ENCODE measurements around the gene B4GALNT4. TPM values are rescaled to one million over a fixed set of nuclear protein-coding genes. Genes with fewer than 3 reads are reported as not detected.
"Not testable (repeated sequence)": the region's sequence is repeated elsewhere in the genome, so short reads cannot be mapped to it uniquely, and the experiment has no call there.

Gene B4GALNT4
- total RNA-seq, 2 donors from 2014 or later = 0.39 TPM; not detected in 1

DNA sequence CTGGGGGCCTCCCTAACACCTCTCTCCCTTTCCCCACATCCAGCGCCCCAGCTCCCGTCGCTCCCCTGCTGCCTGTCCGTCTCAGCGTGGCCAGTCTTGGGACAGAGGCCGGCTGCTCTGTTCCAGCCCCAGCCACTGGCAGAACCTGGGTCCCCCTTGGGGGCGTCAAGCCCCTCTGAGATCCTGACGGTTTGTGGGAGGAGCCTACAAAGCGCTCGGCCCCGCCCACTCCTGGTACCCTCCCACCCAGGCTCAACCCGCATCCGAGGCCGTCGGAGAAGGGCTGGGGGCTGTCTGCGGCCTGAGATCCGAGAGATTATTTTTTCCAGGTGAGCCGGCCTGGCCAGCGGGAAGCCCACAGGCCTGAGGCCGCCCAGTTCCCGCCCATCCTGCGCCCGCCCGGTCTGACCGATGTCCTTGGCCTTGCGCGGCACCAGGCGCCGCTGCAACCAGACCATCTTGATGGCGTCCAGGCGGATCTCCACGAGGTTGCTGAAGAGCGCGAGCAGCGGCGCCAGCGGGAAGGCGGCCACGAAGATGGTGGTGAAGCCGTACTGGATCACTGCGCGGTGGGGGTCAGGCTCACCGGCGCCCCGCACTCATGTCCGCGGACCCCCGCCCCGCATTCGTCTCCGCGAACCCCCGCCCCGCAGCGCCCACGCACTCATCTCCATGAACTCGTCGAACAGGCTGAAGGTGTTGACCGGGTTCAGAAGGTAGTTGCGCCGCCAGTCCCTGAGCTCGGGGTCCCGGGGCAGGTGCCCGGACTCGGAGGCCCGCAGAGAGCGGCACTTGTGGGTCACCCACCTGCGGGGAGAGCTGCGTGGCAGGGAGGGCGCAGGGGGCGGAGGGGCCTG, 51.0 kb downstream of the B4GALNT4 start:
- Histone ChIP-seq H3K27ac (no peak overlapping the region), H3K27me3 (peaks cover 0 to 3% of the 10 kb centered on the region in 2 donors), H3K36me3 (no peaks in the 10 kb centered on the region), H3K4me3 (no peak overlapping the region), H3K9me3 (peaks cover 0 to 2% of the 10 kb centered on the region in 2 donors), H3K4me1 (peaks cover 0 to 23% of the 10 kb centered on the region in 2 donors)
- no peak for DNase-seq (ENCODE audit: low spot score)
- TF ChIP-seq CTCF (IDR thresholded peaks at IDR 0.05) = no peak

GRCh38 chr11:420911-421321, 51.6 kb downstream of the B4GALNT4 start:
- TF ChIP-seq CTCF (IDR thresholded peaks at IDR 0.05) = no peak
- peaks cover 0 to 3% of the 10 kb centered on the region in 2 donors for H3K27me3 ChIP-seq
- DNase-seq (ENCODE audit: low spot score) = no peak

DNA sequence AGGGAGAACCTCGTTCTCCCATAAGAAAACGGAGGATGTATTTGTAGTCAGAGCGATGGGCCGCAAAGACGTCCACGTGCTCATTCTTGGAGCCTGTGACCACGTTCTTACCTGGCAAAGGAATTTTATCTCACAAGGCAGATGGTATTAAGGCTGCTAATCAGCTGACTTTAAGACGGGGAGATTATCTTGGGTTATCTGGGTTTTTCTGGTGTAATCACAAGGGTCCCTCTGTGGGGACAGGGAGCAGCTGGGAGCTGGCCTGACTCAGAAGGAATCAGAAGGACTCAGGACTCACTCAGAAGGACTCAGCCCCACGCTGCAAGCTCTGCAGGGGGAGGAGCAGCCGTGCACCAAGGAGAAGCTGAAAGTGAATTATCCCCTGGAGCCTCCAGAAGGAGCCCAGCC, 53.0 kb downstream of the B4GALNT4 start:
- Histone ChIP-seq H3K36me3 (no peaks in the 10 kb centered on the region), H3K9me3 (peaks cover 0 to 4% of the 10 kb centered on the region in 2 donors), H3K4me3 (no peak overlapping the region), H3K27me3 (peaks cover 0 to 3% of the 10 kb centered on the region in 2 donors), H3K27ac (no peak overlapping the region), H3K4me1 (peaks cover 0 to 5% of the 10 kb centered on the region in 2 donors)
- no peak for TF ChIP-seq CTCF (IDR thresholded peaks at IDR 0.05)
- DNase-seq (ENCODE audit: low spot score) = no peak

More at GRCh38 chr11:420911-421321, 51.6 kb downstream of the B4GALNT4 start:
- no peaks in the 10 kb centered on the region for H3K36me3 ChIP-seq
- H3K4me3 ChIP-seq = no peak overlapping the region
- H3K27ac ChIP-seq = no peak overlapping the region
- H3K4me1 ChIP-seq = peaks cover 0 to 16% of the 10 kb centered on the region in 2 donors
- H3K9me3 ChIP-seq = peaks cover 0 to 4% of the 10 kb centered on the region in 2 donors

GRCh38 chr11:424232-424631, 54.9 kb downstream of the B4GALNT4 start:
- Histone ChIP-seq H3K27me3 (peaks cover 0 to under 1% of the 10 kb centered on the region in 2 donors), H3K4me1 (no peaks in the 10 kb centered on the region), H3K4me3 (no peak overlapping the region), H3K27ac (no peak overlapping the region), H3K36me3 (no peaks in the 10 kb centered on the region), H3K9me3 (peaks cover 0 to 4% of the 10 kb centered on the region in 2 donors)
- no peak for DNase-seq (ENCODE audit: low spot score)
- TF ChIP-seq CTCF (IDR thresholded peaks at IDR 0.05) = no peak

DNA sequence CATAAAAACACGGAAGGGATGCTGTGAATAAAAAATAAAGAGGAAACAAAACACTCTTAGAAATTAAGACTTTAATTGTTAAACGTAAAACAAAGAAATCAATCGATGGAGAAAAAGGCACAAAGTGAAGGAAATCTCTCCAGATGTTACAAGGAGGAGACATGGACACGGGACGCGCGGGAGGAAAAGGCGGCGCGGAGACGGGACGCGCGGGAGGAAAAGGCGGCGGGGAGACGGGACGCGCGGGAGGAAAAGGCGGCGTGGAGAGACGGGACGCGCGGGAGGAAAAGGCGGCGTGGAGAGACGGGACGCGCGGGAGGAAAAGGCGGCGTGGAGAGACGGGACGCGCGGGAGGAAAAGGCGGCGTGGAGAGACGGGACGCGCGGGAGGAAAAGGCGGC, 55.5 kb downstream of the B4GALNT4 start:
- H3K4me3 ChIP-seq; H3K9me3 ChIP-seq; H3K27me3 ChIP-seq; H3K27ac ChIP-seq; DNase-seq (ENCODE audit: low spot score); H3K36me3 ChIP-seq; H3K4me1 ChIP-seq: not testable (repeated sequence)

GRCh38 chr11:425301-425700, 56.0 kb downstream of the B4GALNT4 start:
- no peak for TF ChIP-seq CTCF (IDR thresholded peaks at IDR 0.05)
- no peaks in the 10 kb centered on the region for H3K27me3 ChIP-seq
- no peaks in the 10 kb centered on the region for H3K4me1 ChIP-seq
- H3K9me3 ChIP-seq = peaks cover 0 to 4% of the 10 kb centered on the region in 2 donors
- no peaks in the 10 kb centered on the region for H3K36me3 ChIP-seq
- no peak for DNase-seq (ENCODE audit: low spot score)
- H3K4me3 ChIP-seq = no peak overlapping the region
- no peak overlapping the region for H3K27ac ChIP-seq
